HL-60 (cell line): ENCODE measurements around the gene OR5L2.
"Not testable (repeated sequence)": the region's sequence is repeated elsewhere in the genome, so short reads cannot be mapped to it uniquely, and the experiment has no call there.

Source experiments
- DNase-seq, 2 experiments: peaks; one replicate each; pipeline ENCODE4 v3.0.0-alpha.2; 2010 to 2020; ENCODE audit warnings: low read depth in 1 of 2, low spot score in 1 of 2
- H3K27ac ChIP-seq: fragments of 250-450 bp; sonication (Bioruptor Pico); replicated peaks from 2 replicates; pipeline ENCODE4 v1.5.1; 2020; ENCODE audit warnings: mild to moderate bottlenecking, moderate library complexity
- H3K27me3 ChIP-seq: fragments of 250-450 bp; sonication (Bioruptor Pico); 2 replicates; pipeline ENCODE4 v1.5.1; 2021; ENCODE audit warnings: mild to moderate bottlenecking, moderate library complexity; ENCODE audit not compliant: insufficient read depth, poor library complexity, severe bottlenecking
- H3K4me3 ChIP-seq: replicated peaks from 2 replicates; pipeline ENCODE4 v1.5.1; 2011; ENCODE audit warnings: mild to moderate bottlenecking, control low read depth, low read length; ENCODE audit not compliant: insufficient read depth
- CTCF ChIP-seq: IDR thresholded peaks from one replicate; pipeline ENCODE4 v1.5.1; 2011; ENCODE audit warnings: low read length, control low read depth, inconsistent platforms; ENCODE audit not compliant: insufficient read depth
- GABPA ChIP-seq: IDR thresholded peaks from 2 replicates; pipeline ENCODE4 v1.6.1; 2012; ENCODE audit warnings: low read depth
- POLR2AphosphoS5 ChIP-seq: IDR thresholded peaks from 2 replicates; pipeline ENCODE4 v1.6.1; 2012; ENCODE audit warnings: low read depth
- SPI1 ChIP-seq: IDR thresholded peaks from 2 replicates; pipeline ENCODE4 v1.6.1; 2012; ENCODE audit warnings: low read depth, mild to moderate bottlenecking, borderline replicate concordance
- TF ChIP-seq, protein P1 (sequence below): IDR thresholded peaks from 2 replicates; pipeline ENCODE4 v1.6.1; 2012; ENCODE audit warnings: low read depth; ENCODE audit not compliant: insufficient replicate concordance

The OR5L2 gene

GRCh38 chr11:55838452-55838851 is 11.4 kb downstream of the OR5L2 start, which contains the start of gene OR5D16:
Gene OR5D16, plus strand, starts transcription at chr11:55838752. Its CDS starts 0 bp downstream, at chr11:55838752.
- no peak within 1 kb of the TSS for H3K27ac ChIP-seq
- H3K4me3 ChIP-seq: no peak within 1 kb of the TSS
- DNase-seq: no peak
- no peaks in the 10 kb centered on the region for H3K27me3 ChIP-seq
- no peak for TF ChIP-seq CTCF
- no peak for TF ChIP-seq POLR2AphosphoS5
- TF ChIP-seq SPI1: no peak
- TF ChIP-seq GABPA: no peak
- TF ChIP-seq, protein P1, sequence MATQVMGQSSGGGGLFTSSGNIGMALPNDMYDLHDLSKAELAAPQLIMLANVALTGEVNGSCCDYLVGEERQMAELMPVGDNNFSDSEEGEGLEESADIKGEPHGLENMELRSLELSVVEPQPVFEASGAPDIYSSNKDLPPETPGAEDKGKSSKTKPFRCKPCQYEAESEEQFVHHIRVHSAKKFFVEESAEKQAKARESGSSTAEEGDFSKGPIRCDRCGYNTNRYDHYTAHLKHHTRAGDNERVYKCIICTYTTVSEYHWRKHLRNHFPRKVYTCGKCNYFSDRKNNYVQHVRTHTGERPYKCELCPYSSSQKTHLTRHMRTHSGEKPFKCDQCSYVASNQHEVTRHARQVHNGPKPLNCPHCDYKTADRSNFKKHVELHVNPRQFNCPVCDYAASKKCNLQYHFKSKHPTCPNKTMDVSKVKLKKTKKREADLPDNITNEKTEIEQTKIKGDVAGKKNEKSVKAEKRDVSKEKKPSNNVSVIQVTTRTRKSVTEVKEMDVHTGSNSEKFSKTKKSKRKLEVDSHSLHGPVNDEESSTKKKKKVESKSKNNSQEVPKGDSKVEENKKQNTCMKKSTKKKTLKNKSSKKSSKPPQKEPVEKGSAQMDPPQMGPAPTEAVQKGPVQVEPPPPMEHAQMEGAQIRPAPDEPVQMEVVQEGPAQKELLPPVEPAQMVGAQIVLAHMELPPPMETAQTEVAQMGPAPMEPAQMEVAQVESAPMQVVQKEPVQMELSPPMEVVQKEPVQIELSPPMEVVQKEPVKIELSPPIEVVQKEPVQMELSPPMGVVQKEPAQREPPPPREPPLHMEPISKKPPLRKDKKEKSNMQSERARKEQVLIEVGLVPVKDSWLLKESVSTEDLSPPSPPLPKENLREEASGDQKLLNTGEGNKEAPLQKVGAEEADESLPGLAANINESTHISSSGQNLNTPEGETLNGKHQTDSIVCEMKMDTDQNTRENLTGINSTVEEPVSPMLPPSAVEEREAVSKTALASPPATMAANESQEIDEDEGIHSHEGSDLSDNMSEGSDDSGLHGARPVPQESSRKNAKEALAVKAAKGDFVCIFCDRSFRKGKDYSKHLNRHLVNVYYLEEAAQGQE: no peak

DNA sequence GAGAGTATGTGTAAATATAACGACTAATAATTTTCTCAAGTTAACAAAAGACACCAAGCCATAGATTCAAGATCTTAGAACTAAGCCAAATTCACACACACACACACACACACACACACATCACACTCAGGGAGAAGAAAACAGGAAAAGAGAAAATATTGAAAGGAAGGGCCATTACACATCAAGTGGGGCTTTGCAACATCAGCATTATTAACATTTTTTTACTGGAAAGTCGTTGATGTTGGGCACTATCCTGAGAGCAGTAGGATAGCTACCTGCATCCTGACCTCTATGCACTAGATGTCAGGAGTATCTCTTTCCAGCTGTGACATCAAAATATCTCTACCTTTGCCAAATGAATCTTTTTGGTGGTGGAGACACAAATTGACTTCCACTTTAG is 20.4 kb downstream of the OR5L2 start:
- Histone ChIP-seq H3K27ac (no peak overlapping the region), H3K27me3 (no peaks in the 10 kb centered on the region), H3K4me3 (no peak overlapping the region)
- TF ChIP-seq SPI1: no peak
- no peak for TF ChIP-seq CTCF
- TF ChIP-seq GABPA: no peak
- TF ChIP-seq POLR2AphosphoS5: no peak
- TF ChIP-seq, protein P1: no peak
- no peak for DNase-seq

DNA sequence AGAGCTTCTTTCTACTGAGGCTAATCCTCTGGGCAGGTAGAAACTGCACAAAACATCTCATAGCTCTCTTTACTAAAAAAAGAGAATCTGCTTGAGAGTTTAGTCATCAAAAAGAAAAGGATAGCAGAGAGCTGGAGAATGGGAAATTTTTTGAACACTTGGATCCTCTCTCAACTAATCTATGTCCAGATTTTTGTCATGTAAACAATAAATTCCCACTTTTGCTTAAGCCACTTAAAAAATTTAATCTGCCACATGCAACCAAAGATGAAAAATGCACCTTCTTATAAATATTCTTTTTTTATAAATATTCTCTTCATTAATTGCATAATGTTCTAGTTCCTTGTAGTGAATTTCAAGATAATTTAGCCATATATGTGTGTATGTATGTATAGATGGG is 22.0 kb downstream of the OR5L2 start:
- no peaks in the 10 kb centered on the region for H3K27me3 ChIP-seq
- no peak overlapping the region for H3K4me3 ChIP-seq
- DNase-seq: no peak
- no peak for TF ChIP-seq POLR2AphosphoS5
- H3K27ac ChIP-seq: no peak overlapping the region

DNA sequence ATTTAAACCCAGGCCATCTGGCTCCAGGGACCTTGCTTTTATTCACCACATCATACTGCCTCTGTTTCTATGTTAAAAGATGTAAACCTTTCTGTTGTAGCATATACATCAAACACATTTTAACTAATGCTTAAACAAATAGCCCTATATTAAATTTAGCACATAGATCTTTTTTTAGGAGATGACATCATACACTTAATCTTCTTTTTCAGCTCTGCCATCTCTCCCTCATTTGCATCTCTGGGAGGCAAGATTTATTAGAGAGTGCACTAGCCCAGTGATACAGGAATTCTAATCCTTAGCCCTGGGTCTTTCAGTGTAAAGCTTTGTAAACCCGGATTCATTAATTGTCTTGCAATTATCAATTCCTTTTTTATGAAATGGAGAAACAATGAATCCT is 25.1 kb downstream of the OR5L2 start:
- no peak for DNase-seq
- H3K4me3 ChIP-seq: no peak overlapping the region
- no peaks in the 10 kb centered on the region for H3K27me3 ChIP-seq
- no peak overlapping the region for H3K27ac ChIP-seq
- TF ChIP-seq SPI1: no peak
- no peak for TF ChIP-seq GABPA

DNA sequence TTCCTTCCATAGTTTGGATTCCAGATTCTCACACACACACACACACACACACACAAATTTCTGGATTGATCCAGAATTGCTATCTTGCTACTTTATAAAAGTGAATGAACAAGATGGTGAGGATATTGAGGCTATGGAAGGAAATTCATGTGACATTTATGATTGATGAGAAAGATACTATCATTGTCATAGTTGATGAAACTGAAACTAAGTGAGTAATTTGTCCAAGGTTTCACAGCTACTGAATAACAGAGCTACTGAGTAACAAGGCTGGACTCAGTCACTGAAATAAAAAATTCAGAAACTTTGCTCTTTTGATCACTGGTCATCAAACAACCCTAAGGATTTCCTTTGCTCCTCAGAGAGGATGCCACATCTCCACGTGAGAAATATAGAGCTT is 27.7 kb downstream of the OR5L2 start:
- H3K27ac ChIP-seq: no peak overlapping the region
- DNase-seq: no peak
- TF ChIP-seq, protein P1: no peak
- TF ChIP-seq CTCF (no peak), GABPA (no peak), SPI1 (no peak), POLR2AphosphoS5 (no peak)

GRCh38 chr11:55867354-55867753 is 40.3 kb downstream of the OR5L2 start:
- not testable (repeated sequence) for H3K27ac ChIP-seq, DNase-seq, H3K27me3 ChIP-seq, H3K4me3 ChIP-seq

More for the DNA sequence above, 27.7 kb downstream of the OR5L2 start:
- Histone ChIP-seq H3K27me3 (no peaks in the 10 kb centered on the region), H3K4me3 (no peak overlapping the region)
